Measurements from ENCODE around the gene CGA.
"Not testable (repeated sequence)": the region's sequence is repeated elsewhere in the genome, so short reads cannot be mapped to it uniquely, and the experiment has no call there.

CGA gene

GRCh38 chr6:87095087-87095509, at the start of gene CGA:
TSS of gene CGA (minus strand) at chr6:87095106. CDS start at chr6:87088200, 6,906 bp downstream.
- DNase-seq: peak in 1 of 3 experiments; percentile 18

- DNase-seq: not testable (repeated sequence)
Measured at GRCh38 chr6:87139927-87140326, 45.0 kb upstream of the CGA start.

- peak; percentile 19 to 74 (median 48) for DNase-seq
Measured at GRCh38 chr6:87139236-87139635, 44.3 kb upstream of the CGA start.

- DNase-seq: no peak
Measured at GRCh38 chr6:87136963-87137362, 42.1 kb upstream of the CGA start.

GRCh38 chr6:87127737-87128136, 32.8 kb upstream of the CGA start:
- no peak for DNase-seq

- no peak for DNase-seq
Measured at GRCh38 chr6:87126501-87126900, 31.6 kb upstream of the CGA start.

GRCh38 chr6:87124074-87124473, 29.2 kb upstream of the CGA start:
- no peak for DNase-seq

GRCh38 chr6:87122477-87122876, 27.6 kb upstream of the CGA start:
- DNase-seq: no peak

GRCh38 chr6:87118054-87118453, 23.1 kb upstream of the CGA start:
- no peak for DNase-seq

GRCh38 chr6:87116922-87117321, 22.0 kb upstream of the CGA start:
- DNase-seq: no peak

GRCh38 chr6:87115402-87116135, 20.7 kb upstream of the CGA start:
- no peak for DNase-seq

- DNase-seq: no peak
Measured at GRCh38 chr6:87110636-87111035, 15.7 kb upstream of the CGA start.

GRCh38 chr6:87105823-87106222, 10.9 kb upstream of the CGA start:
- DNase-seq: no peak

GRCh38 chr6:87104667-87105066, 9.8 kb upstream of the CGA start:
- DNase-seq: no peak

GRCh38 chr6:87103977-87104601, 9.2 kb upstream of the CGA start:
- no peak for DNase-seq

- peak in 2 of 3 experiments; percentile 36 to 74 for DNase-seq
Measured at GRCh38 chr6:87102151-87102621, 7.3 kb upstream of the CGA start.

- no peak for DNase-seq
Measured at GRCh38 chr6:87101067-87101466, 6.2 kb upstream of the CGA start.

GRCh38 chr6:87100216-87100615, 5.3 kb upstream of the CGA start:
- DNase-seq: no peak

- peak in 1 of 3 experiments; percentile 13 for DNase-seq
Measured at GRCh38 chr6:87099472-87099871, 4.6 kb upstream of the CGA start.

- no peak for DNase-seq
Measured at GRCh38 chr6:87094576-87094975, 330 bp downstream of the CGA start.

GRCh38 chr6:87093651-87094050, 1.3 kb downstream of the CGA start:
- DNase-seq: no peak

GRCh38 chr6:87093199-87093598, 1.7 kb downstream of the CGA start:
- DNase-seq: no peak

GRCh38 chr6:87092435-87092834, 2.5 kb downstream of the CGA start:
- no peak for DNase-seq

GRCh38 chr6:87089135-87089534, 5.8 kb downstream of the CGA start:
- no peak for DNase-seq

Measured in NCI-H1417 (cell line).